ENCODE results near the gene DOCK7.

Gene DOCK7

DNA sequence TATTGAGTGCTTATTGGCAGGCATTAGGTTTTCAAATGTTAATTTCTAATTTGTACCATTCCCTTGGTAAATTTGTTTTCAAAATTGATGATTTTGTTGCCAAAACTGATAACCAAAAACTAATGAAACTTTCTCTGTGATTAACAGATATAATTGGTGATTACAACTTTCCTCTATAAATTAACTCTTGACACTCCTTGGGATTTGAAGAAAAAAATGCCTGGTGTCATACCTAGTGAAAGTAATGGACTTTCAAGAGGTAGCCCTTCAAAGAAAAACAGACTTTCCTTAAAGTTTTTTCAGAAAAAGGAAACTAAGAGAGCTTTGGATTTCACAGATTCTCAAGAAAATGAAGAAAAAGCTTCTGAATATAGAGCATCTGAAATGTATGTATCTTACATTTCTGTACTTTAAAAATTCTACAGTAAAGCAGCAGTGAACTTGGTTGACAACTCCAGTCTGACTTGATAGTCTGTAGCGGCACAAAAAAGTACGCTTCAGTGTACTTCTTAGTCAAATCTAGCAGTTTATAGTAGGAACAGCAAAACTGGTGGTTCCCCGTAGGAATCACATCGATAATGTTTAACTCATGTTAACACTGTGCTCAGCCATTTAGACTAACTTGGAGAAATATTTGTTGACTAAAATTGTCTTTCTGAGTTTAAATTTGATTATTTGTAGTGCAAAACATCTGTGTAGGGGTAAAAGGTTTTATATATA lies 248.4 kb downstream of the DOCK7 start:
- DNase-seq: no peak

DNA sequence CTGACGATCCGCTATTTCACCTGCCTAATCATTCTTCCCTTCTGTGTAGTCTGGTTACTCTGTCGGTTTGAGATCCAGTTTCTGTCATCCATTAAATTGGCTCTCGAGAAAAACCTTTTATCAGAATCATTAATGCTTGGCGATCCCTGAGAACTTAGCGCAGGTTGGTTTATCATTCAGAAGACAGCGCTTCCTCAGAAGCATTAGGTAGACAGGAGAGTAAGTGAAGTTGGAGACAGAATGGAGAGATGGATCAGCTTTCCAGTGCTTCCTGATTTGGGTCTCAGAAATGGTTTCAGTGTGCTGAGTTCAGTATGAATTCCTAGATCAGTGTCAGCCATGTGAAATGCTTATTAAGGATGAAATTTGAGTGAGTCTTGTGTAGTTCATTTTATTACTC lies 250.0 kb downstream of the DOCK7 start:
- no peak for DNase-seq

DNA sequence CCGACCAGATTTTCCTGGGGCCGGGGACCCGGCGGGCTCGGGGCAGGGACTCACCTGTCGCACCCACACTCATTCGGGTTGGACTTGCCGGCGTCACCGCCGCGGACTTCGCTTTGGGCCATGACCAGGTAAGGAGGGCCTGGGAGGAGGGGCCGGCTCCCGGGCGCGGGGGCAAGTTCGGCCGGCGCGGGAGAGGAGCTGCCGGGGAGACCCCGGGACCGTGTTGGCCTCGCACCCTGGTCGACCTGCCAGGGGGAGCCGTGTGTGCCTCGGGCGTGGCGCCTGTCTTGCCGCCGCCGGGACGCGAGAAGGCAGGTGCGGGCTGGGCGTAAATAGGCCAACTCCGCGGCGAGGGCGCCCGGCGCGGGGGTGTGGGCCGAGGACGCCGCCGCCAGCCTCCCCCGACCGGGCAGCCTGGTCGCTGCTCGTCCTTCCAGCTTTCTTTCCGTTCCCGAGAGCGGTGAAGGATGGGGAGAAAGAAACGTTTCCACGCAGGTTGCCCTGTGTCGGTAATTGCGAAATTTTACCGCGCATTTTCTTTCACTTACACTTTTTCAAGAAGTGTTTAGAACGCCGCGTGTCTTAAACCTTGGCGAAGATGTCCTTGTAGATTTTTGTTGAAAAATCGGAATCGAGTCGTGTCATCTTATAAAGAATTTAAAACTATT lies 250.8 kb downstream of the DOCK7 start:
- peak; percentile 36 for DNase-seq

DNA sequence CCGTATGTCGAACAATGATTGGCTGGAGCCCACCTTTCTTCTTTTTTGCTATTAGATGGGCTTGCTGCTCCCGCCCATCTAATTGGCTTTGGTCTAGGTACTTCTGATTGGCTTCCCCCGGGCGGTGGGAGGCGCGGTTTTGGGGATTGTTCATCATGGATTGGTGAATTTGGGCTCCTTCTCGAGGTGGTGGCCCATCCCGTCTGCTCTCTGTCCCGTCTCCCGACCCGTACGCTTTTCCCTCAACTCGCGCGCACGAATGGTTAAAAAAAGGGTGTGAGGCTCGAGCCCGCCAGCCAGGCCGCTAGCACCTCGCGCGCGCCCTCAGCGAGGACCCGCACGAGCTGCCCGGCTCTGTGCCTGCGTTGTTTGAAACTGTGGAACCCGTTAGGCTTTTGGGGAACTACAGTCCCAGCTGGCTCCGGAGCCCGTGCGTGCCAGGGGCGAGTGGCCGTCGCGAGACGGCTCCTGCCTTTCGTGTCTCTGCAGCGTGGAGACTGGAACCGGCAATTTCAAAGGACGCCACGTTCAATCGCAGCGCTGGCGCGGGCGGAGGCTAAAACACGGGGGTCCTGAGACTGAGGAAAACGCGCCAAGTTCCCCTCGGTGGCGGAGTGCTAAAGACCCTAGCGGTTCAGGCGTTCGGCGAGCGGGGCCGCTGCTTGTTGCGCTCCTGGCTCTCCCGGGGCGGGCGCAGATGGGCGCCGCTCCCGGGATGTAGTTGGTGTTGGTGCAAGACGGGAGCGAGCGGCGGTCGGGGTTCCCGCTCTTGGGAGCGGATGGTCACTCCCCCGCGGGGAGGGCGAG lies 251.5 kb downstream of the DOCK7 start, which contains the start of gene USP1:
Gene USP1, plus strand, starts transcription at position 584 of the 807 bp plus-strand sequence. CDS start 2,819 bp downstream, outside the sequence.
- peak; percentile 96 for DNase-seq

DNA sequence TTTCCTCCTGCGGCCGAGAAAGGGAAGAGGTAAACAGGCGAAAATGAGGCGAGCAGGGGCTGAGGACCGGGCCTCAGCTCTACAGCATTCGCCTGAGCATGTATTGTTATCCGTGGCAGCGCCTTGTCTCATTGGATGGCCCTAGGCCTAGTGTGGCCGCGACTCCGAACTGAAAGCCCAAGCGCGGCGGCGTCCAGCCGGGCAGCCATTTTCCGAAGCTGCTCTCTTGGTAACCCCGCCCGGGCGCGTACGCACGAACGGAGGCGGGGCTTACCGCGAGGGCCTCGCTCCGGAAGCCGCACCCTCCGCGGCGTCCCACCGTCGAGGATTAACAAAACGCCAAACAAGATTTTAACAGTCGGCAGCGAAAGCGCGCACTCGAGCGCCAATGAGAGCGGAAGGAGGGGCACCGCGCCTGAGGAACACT lies 252.1 kb downstream of the DOCK7 start:
- DNase-seq: peak; percentile 96

DNA sequence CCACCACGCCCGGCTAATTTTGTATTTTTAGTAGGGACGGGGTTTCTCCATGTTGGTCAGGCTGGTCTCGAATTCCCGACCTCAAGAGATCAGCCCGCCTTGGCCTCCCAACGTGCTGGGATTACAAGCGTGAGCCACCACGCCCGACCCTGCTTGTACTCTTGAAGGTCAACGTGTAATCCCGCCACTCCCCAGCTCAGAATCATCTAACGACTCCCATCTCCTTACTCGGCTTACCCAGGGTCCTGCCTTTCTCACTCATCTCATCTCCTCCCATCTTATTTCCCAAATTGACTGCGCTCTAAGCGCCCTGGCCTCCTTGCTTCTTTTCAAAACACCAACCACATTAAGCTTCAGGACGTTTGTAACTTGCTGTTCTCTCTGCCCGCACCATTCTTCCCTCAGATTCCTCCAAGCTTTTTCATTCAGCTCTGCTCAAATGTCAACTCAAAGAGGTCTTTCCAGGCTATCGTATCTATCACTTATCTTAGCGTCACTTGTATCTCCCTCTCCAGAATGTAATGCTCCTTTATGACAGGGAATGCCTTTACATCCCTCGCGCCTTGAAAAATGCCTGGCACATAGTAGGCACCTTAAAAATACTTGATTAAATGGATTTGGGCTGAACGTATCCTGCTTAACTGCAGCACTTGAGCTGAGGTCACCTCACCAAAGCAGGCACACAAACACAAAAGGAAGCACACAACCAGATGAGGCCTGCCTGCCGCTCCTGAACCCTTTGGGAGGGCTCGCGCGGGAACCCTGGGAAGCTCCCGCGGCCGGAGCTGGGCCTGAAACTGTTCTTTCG lies 252.8 kb downstream of the DOCK7 start:
- DNase-seq: no peak

DNA sequence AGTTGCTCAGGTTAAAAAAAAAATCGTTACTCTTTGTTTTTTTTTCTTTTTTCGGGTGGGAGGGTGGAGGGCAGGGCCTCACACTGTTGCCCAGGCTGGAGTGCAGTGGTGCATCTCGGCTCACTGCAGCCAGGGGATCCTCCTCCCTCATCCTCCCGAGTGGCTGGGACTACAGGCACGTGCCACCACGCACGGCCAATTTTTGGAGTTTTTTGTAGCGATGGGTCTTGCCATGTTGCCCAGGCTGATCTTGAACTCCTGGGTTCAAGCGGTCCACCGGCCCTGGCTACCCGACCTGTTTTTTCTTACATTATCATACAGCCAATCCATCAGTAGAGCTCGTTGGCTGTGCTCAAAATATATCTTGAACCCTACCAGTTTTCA lies 253.6 kb downstream of the DOCK7 start:
- DNase-seq: no peak

DNA sequence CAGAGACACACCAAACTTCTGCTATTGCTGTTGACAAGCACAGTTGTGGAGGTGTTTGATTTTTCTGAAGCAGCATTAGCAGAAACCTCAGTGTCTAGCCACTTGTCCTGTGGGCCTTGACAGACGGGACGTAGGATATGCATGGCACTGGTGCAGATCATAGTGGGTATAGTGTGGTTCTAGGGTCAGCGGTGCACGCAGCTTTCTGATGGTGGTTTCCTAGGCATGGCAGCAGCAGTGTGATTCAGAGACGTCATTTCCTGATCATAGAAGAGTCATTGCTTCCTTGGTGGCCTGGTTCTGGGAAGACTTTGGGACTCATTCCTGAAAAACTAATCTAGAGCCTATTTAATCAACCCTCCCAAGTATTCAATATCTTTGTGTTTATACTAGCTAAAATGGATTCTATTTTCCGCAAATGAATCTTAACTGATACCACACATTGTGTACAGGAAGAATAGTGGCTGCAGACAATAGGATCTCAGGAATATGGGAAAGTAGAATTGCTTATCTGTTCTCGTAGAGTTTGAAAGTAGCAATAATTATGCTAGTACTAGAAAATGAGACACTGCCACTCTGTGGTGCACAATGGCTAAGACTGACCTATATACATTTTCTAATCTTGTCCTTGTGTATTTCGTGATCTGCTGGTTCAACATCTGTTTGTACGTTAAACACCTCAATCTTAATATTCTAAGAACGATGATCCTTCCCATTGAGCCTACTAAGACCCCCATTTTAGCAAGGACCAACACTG lies 254.1 kb downstream of the DOCK7 start:
- no peak for DNase-seq

DNA sequence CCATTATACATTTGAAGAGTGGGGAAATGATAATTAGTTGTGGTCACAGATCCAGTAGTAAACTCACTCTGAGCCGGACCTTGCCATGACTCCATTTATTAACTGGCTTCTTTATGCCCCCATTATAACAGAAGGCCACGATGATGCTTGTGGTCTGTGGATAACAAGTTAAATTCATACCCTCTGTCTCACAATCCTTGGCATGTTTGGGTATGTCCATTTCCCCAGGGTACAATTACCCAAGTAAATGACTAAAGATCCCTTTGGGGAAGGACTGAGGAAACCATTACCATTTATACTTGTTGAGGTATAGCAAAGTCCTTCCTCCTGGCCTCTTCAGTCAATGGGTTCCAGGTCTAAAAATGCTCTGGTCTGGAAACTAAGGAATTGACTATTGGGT lies 258.6 kb downstream of the DOCK7 start:
- DNase-seq: no peak

DNA sequence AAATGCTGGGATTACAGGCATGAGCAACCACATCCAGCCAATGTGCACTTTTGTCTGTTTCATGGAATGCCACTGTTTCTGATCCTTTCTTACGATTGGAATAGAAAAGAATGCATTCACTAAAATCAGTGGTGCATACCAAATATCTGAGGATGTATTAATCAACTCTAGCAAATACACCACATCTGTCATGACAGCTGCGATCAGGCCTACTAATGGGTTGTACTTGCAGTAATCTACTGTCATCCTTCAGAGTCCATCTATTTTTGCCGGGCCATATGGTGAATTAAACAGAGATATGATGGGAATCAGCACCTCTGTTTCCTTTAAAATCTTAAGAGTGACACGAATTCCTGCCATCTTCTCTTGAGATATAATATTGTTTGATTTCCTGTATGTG lies 259.8 kb downstream of the DOCK7 start:
- no peak for DNase-seq

DNA sequence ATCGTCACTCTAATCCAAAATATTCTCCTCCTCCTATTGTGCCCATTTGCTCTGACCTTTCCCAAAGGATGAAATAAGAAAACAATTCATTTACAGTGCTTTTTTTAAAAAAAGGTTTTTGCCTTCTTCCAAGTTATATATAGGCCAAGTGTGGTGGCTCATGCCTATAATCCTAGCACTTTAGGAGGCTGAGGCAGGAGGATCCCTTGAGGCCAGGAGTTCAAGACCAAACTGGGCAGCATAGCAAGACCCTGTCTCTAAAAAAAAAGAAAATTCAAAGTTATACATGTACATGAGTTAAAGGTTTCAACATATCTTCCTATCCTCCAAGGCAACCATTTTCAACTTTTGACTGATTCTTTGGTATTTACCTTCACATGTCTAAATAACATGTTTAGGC lies 261.4 kb downstream of the DOCK7 start:
- no peak for DNase-seq

DNA sequence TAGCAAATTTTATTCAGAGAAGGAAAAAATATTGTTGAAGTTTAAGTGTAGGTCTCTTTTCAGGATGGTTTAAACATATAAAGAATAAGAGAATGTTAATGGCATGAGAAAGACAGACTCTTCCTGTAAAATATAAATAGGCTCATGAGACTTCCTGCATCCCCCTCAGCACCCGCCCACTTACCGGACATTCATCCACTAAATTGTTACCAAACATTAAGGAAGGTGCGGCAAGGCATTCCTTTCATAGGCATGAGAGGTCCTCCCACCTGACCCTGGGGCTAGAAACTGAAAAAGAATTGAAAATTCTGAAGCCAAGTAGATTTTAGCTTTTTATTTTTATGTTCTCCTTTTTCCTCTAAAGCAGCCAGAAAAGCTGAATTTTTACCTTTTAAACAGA lies 261.9 kb downstream of the DOCK7 start:
- DNase-seq: no peak

DNA sequence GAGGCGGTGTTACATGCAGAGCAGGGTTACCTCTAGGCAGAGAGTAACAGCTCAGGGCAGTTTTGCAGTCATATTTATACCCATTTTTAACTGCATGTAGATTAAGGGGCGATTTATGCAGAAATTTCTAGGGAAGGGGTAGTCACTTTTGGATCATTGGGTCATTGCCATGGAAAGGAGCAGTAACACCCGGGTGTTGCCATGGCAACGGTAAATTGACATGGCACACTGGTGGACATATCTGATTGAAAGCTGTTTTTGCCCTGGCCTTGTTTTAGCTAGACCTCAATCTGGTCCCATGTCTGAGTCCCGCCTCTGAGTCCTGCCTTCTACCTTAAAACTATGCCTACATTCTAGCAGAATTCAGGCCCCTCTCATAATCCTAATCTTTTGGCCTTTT lies 263.1 kb downstream of the DOCK7 start:
- no peak for DNase-seq

DNA sequence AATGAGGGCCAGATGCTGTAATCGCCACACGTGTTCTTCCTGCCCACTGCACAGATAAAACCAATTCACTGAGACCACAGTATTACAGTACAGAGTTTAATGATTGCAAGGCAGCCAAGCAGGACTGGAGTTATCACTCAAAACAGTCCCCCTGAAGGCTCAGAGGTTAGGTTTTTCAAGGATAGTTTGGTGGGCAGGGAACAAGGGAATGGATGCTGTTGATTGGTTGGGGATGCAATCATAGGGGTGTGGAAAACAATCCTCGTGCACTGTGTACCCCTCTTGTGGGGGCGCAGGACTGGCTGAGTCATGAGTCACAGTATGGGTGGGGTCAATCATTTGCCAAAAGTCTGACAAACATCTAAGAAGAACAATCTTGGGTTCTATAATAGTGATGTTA lies 263.8 kb downstream of the DOCK7 start:
- no peak for DNase-seq

DNA sequence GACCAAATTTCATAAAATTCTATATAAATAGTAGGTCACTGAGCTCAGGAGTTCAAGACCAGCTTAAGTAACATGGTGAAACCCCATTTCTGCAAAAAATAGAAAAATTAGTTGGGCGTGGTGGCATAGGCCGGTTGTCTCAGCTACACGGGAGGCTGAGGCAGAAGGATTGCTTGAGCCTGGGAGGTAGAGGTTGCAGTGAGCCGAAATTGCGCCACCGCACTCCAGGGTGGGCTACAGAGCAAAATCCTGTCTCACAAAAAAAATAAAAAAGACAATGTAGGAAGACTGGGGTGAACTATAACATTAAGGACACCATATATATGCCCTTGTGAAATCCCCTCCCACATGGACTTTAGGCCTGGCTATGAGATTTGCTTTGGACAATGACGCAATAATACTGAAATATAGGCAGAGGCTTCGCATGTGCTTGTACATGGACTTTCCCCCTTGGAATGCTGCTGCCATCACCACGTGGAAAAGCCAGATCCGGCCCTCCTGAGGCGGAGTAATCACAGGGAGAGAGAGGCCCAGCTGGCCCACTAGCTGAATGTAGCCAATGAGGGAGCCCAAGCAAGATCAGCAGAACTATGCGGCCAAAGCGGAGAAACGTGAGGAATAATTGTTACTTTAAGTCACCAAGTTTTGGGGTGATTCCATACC lies 264.5 kb downstream of the DOCK7 start:
- no peak for DNase-seq

DNA sequence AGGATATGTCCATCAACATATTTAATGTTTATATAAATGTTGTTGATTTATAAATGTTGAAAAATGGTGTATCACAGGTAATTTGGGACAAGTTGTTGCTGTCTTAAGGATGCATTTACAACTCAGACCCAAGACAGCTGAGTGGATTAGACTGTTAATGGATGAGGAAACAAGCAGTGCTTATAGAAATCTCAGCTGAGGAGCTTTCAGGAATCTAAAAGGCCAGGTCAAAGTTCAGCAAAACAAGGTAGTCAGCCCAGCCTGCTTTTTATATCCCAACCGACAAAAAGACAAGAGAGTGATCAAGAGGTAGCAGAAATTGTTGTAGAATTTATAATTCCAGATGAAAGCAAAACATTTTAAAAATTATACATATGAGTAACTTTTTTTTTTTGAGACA lies 268.0 kb downstream of the DOCK7 start:
- DNase-seq: no peak

DNA sequence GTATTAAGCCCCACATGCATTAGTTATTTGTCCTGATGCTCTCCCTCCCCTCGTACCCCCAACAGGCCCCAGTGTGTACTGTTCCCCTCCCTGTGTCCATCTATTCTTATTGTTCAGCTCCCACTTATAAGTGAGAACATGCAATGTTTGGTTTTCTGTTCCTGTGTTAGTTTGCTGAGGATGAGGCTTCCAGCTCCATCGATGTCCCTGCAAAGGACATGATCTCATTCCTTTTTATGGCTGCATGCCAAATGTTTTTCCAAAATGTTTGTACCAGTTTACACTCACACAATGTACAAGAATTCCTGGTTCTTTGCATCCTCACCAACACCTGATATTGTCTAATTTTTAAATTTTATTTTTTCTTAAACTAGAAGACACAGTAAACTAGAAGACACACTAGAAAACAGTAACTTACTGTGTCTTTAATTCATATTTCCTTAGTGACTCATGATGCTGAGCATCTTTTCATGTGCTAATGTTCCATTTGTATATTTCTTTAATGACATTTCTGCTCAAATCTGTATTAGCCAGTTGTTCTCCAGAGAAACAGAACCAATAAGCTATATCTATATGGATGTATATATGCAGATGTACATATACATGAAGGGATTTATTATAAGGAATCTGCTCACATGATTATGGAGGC lies 270.7 kb downstream of the DOCK7 start:
- DNase-seq: no peak

DNA sequence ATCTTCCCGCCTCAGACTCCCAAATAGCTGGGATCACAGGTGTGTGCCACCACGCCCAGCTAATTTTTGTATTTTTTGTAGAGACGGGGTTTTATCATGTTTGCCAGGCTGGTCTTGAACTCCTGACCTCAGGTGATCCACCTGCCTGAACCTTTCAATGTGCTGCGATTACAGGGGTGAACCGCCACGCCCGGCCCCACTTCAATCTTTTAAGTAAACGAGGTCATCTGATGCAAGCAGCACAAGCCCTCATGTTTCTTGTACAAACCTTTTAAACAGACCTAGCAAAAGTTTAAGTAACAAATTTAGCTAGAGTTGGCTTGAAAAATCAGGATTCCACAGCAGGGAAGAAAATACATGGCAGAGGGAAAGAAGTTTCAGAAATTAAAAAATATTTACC lies 272.5 kb downstream of the DOCK7 start:
- DNase-seq: no peak

DNA sequence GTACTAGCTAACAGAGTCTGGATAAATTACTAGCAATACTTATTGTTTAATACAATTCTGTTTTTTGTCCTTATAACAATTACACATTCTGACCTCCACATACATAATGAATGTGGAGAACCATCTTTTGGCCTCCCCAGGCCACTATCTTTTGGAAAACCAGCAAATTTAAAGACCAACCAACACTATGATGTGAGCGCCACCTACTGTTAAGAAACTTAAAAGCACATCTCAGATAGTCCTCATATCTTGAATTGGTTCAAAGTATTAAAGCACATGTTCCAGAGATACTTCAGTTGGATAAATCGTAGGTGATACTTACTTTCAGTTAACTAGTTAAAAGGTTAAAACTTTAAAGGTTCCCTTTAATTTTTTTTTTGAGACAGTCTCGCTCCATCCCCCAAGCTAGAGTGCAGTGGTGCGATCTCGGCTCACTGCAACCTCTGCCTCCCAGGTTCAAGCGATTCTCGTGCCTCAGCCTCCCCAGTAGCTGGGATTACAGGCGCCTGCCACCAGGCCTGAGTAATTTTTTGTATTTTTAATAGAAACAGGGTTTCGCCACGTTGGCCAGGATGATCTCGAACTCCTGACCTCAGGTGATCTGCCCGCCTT lies 280.7 kb downstream of the DOCK7 start:
- DNase-seq: no peak

DNA sequence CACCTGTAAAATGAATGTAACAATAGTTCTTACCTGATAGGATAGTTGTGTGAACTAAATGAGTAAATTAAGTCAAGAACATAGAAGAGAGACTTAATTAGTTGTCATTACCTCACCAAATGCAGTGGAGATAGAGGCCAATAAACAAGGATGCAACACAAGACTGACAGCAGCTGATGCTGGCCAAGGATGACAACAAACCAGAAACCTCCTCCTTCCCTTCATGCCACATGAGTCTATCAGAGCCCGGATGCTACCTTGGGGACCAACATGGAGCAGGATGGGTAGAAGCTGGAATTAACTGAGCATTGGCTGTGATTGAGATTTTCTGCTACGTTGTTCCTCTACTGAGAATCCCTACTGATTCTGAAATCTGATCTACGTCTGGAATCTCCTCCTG lies 281.6 kb downstream of the DOCK7 start:
- DNase-seq: no peak

DNA sequence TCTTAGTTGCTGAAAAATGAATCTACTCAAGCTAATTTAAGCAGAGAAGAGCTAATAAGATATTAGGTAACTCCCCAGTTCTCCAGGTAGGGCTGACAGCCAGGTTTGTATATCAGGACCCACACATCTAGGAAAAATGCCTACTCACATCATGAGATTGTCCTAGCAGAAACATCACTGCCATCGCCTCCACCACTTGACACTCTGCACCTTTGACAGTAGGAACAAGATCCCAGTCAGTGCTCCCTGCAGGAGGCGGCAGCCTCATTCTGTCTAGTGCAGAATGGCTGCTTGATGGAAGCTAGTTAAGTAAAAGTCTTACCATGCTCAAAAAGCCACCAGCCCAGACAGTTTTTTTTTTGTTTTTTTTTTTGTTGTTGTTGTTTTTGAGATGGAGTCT lies 282.9 kb downstream of the DOCK7 start:
- no peak for DNase-seq
